Endodermal cell (in vitro differentiated cells): Measurements from ENCODE around the gene UTRN. TPM values are rescaled to one million over a fixed set of nuclear protein-coding genes. Genes with fewer than 3 reads are reported as not detected.

Experiments
- DNase-seq: peaks from one replicate; pipeline ENCODE4 v3.0.0-alpha.2; 2017
- H3K27ac ChIP-seq: 2 replicates; pipeline ENCODE4 v1.5.1; 2013; ENCODE audit warnings: mild to moderate bottlenecking, low read depth, low read length, moderate library complexity
- H3K27me3 ChIP-seq: 2 replicates; pipeline ENCODE4 v1.6.1; 2013; ENCODE audit warnings: mild to moderate bottlenecking, low read length, moderate library complexity; ENCODE audit not compliant: insufficient read depth, control insufficient read depth, poor library complexity, severe bottlenecking
- H3K36me3 ChIP-seq: 2 replicates; pipeline ENCODE4 v1.7.0; 2013; ENCODE audit warnings: mild to moderate bottlenecking, low read length, moderate library complexity; ENCODE audit not compliant: control insufficient read depth, insufficient read depth
- H3K4me1 ChIP-seq: one replicate; pipeline ENCODE4 v1.7.0; 2013; ENCODE audit warnings: low read length; ENCODE audit not compliant: control insufficient read depth, insufficient read depth
- H3K4me3 ChIP-seq: 2 replicates; pipeline ENCODE4 v1.5.1; 2013; ENCODE audit warnings: mild to moderate bottlenecking, low read length, moderate library complexity
- H3K9ac ChIP-seq: 2 replicates; pipeline ENCODE4 v1.6.1; 2013; ENCODE audit warnings: mild to moderate bottlenecking, low read length, moderate library complexity; ENCODE audit not compliant: poor library complexity, severe bottlenecking; ENCODE audit errors: extremely low read depth
- H3K9me3 ChIP-seq: 2 replicates; pipeline ENCODE4 v1.6.1; 2013; ENCODE audit warnings: mild to moderate bottlenecking, low read length, moderate library complexity; ENCODE audit not compliant: control insufficient read depth
- H3K27ac Mint-ChIP-seq: 2 replicates; pipeline ENCODE4 v1.8.0; 2020; ENCODE audit warnings: mixed read lengths
- H3K27me3 Mint-ChIP-seq: 2 replicates; pipeline ENCODE4 v1.8.0; 2021; ENCODE audit warnings: mild to moderate bottlenecking, mixed read lengths; ENCODE audit not compliant: insufficient read depth
- H3K36me3 Mint-ChIP-seq: 2 replicates; pipeline ENCODE4 v1.8.0; 2020; ENCODE audit warnings: low read depth, mixed read lengths
- H3K4me1 Mint-ChIP-seq: 2 replicates; pipeline ENCODE4 v1.8.0; 2020; ENCODE audit warnings: mixed read lengths
- H3K4me3 Mint-ChIP-seq: 2 replicates; pipeline ENCODE4 v1.8.0; 2020; ENCODE audit warnings: mild to moderate bottlenecking, moderate library complexity, mixed read lengths
- H3K9me3 Mint-ChIP-seq: 2 replicates; pipeline ENCODE4 v1.8.0; 2020; ENCODE audit warnings: mild to moderate bottlenecking, mixed read lengths
- WGBS, 2 experiments: methylation state at CpG; one replicate each; pipeline versions ENCODE4 v1.1.5 to v1.1.7; 2013; ENCODE audit warnings: missing lambda C conversion rate in 2 of 2, mixed read lengths in 1 of 2; ENCODE audit not compliant: insufficient coverage in 1 of 2, insufficient read length in 1 of 2; 5-methylcytosine and 5-hydroxymethylcytosine counted together
- total RNA-seq, 2 donors: library from RNA; stranded (reverse); fragmentation: NEBNext Ultra II Directional in 1 of 2; extraction: Animal tissue kit (Norgen Biotek cat#: 25700) in 1 of 2; gene quantifications; 2 replicates in 1 of 2; 3 replicates in 1 of 2; pipeline ENCODE4 v1.2.1, GENCODE V29; 2021
- TF ChIP-seq, protein P1 (sequence below): fragments of 200-600 bp; sonication (generic); conservative IDR thresholded peaks from 2 replicates; pipeline ENCODE4 v1.5.0; 2021; ENCODE audit warnings: antibody characterized with exemption, mild to moderate bottlenecking

Gene UTRN
- total RNA-seq, 2 donors from 2014 or later, result 67.7 to 79.7 TPM

- TF ChIP-seq, protein P1, sequence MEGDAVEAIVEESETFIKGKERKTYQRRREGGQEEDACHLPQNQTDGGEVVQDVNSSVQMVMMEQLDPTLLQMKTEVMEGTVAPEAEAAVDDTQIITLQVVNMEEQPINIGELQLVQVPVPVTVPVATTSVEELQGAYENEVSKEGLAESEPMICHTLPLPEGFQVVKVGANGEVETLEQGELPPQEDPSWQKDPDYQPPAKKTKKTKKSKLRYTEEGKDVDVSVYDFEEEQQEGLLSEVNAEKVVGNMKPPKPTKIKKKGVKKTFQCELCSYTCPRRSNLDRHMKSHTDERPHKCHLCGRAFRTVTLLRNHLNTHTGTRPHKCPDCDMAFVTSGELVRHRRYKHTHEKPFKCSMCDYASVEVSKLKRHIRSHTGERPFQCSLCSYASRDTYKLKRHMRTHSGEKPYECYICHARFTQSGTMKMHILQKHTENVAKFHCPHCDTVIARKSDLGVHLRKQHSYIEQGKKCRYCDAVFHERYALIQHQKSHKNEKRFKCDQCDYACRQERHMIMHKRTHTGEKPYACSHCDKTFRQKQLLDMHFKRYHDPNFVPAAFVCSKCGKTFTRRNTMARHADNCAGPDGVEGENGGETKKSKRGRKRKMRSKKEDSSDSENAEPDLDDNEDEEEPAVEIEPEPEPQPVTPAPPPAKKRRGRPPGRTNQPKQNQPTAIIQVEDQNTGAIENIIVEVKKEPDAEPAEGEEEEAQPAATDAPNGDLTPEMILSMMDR, result no peak
- Histone ChIP-seq H3K36me3 (peaks cover 18% of the 10 kb centered on the region), H3K4me3 (no peak overlapping the region), H3K9me3 (no peaks in the 10 kb centered on the region), H3K27me3 (no peaks in the 10 kb centered on the region), H3K9ac (no peak overlapping the region), H3K27ac (no peak overlapping the region), H3K4me1 (peaks cover 8% of the 10 kb centered on the region)
- DNase-seq, result no peak
- H3K27ac Mint-ChIP-seq, result no peak overlapping the region
- H3K4me1 Mint-ChIP-seq, result peaks cover 17% of the 10 kb centered on the region
- H3K4me3 Mint-ChIP-seq, result no peak overlapping the region
- H3K9me3 Mint-ChIP-seq, result no peaks in the 10 kb centered on the region
- peaks cover 21% of the 10 kb centered on the region for H3K36me3 Mint-ChIP-seq
- H3K27me3 Mint-ChIP-seq, result peaks cover 12% of the 10 kb centered on the region
- WGBS, 2 experiments, result 96 to 100% methylated on average over 2 to 3 of the region's 3 CpGs
These were observed 20.9 kb downstream of the UTRN start for GRCh38 chr6:144305985-144306384.

- Mint-ChIP-seq H3K36me3 (peaks cover 16% of the 10 kb centered on the region), H3K4me3 (no peak overlapping the region), H3K27ac (no peak overlapping the region), H3K9me3 (no peaks in the 10 kb centered on the region), H3K27me3 (peaks cover 6% of the 10 kb centered on the region), H3K4me1 (peaks cover 11% of the 10 kb centered on the region)
- Histone ChIP-seq H3K27ac (no peak overlapping the region), H3K9ac (no peak overlapping the region), H3K4me1 (peaks cover 7% of the 10 kb centered on the region), H3K36me3 (peaks cover 18% of the 10 kb centered on the region), H3K9me3 (no peaks in the 10 kb centered on the region), H3K27me3 (no peaks in the 10 kb centered on the region), H3K4me3 (no peak overlapping the region)
- 68% methylated on average over 3 of the region's 3 CpGs; no CpG with 5 or more reads in 1 of the 2 experiments for WGBS, 2 experiments
- DNase-seq, result no peak
- TF ChIP-seq, protein P1, result no peak
These were observed 22.7 kb downstream of the UTRN start for GRCh38 chr6:144307880-144308279.

GRCh38 chr6:144310765-144311164, 25.6 kb downstream of the UTRN start:
- H3K4me3 Mint-ChIP-seq, result no peak overlapping the region
- Histone ChIP-seq H3K9ac (no peak overlapping the region), H3K27me3 (no peaks in the 10 kb centered on the region), H3K9me3 (no peaks in the 10 kb centered on the region), H3K36me3 (peaks cover 18% of the 10 kb centered on the region), H3K27ac (no peak overlapping the region), H3K4me1 (no peaks in the 10 kb centered on the region), H3K4me3 (no peak overlapping the region)
- DNase-seq, result no peak
- H3K9me3 Mint-ChIP-seq, result no peaks in the 10 kb centered on the region
- TF ChIP-seq, protein P1, result no peak
- H3K27ac Mint-ChIP-seq, result no peak overlapping the region
- no peaks in the 10 kb centered on the region for H3K4me1 Mint-ChIP-seq
- H3K36me3 Mint-ChIP-seq, result peaks cover 16% of the 10 kb centered on the region
- WGBS, 2 experiments, result 89 to 94% methylated on average over 5 of the region's 5 CpGs
- H3K27me3 Mint-ChIP-seq, result peaks cover 7% of the 10 kb centered on the region
